HG03442 (cell line): ENCODE measurements around the gene MYLK4.
A peak's percentile ranks its signal among the peaks of the same experiment; 100 is the strongest.
"Not testable (repeated sequence)": the region's sequence is repeated elsewhere in the genome, so short reads cannot be mapped to it uniquely, and the experiment has no call there.

Experiments
- ATAC-seq: cut with Tn5 transposase; IDR thresholded peaks from one replicate; pipeline ENCODE4 v1.9.1; 2021; ENCODE audit warnings: mild to moderate bottlenecking, moderate library complexity; ENCODE audit not compliant: unreplicated experiment

Gene MYLK4

GRCh38 chr6:2780102-2780737 lies 29.5 kb upstream of the MYLK4 start:
- no peak for ATAC-seq

- no peak for ATAC-seq
Observed at GRCh38 chr6:2777249-2777648, 26.5 kb upstream of the MYLK4 start.

GRCh38 chr6:2775003-2775402 lies 24.3 kb upstream of the MYLK4 start:
- no peak for ATAC-seq

GRCh38 chr6:2773449-2773848 lies 22.7 kb upstream of the MYLK4 start:
- ATAC-seq: no peak

- no peak for ATAC-seq
Observed at GRCh38 chr6:2772840-2773239, 22.1 kb upstream of the MYLK4 start.

- ATAC-seq: no peak
Observed at GRCh38 chr6:2771079-2771478, 20.4 kb upstream of the MYLK4 start.

GRCh38 chr6:2770171-2770570 lies 19.4 kb upstream of the MYLK4 start:
- no peak for ATAC-seq

GRCh38 chr6:2768696-2769095 lies 18.0 kb upstream of the MYLK4 start:
- no peak for ATAC-seq

GRCh38 chr6:2767657-2768524 lies 17.2 kb upstream of the MYLK4 start:
- ATAC-seq: no peak

- no peak for ATAC-seq
Observed at GRCh38 chr6:2766767-2767656, 16.3 kb upstream of the MYLK4 start.

- peak; percentile 5 for ATAC-seq
Observed at GRCh38 chr6:2765896-2766766, 15.4 kb upstream of the MYLK4 start.

- ATAC-seq: peak; percentile 89
Observed at GRCh38 chr6:2765166-2765895, 14.6 kb upstream of the MYLK4 start, which contains the start of gene WRNIP1. TSS of gene WRNIP1 (plus strand) at chr6:2765393. CDS start at chr6:2765623, 230 bp downstream.

- ATAC-seq: peak; percentile 56
Observed at GRCh38 chr6:2764610-2765165, 14.0 kb upstream of the MYLK4 start.

GRCh38 chr6:2763876-2764540 lies 13.3 kb upstream of the MYLK4 start:
- ATAC-seq: no peak

- no peak for ATAC-seq
Observed at GRCh38 chr6:2763345-2763841, 12.7 kb upstream of the MYLK4 start.

- ATAC-seq: not testable (repeated sequence)
Observed at GRCh38 chr6:2762868-2763267, 12.1 kb upstream of the MYLK4 start.

- no peak for ATAC-seq
Observed at GRCh38 chr6:2760882-2761842, 10.4 kb upstream of the MYLK4 start.
